ENCODE data around the gene FRMPD4.

GRCh38 chrX:12170755-12171154 lies 32.5 kb downstream of the FRMPD4 start:
- TF ChIP-seq KLF5 (IDR thresholded peaks at IDR 0.05; ENCODE audit: partially characterized antibody), result no peak
- no peak for TF ChIP-seq ZNF274 (IDR thresholded peaks at IDR 0.05; ENCODE audit: insufficient read depth, insufficient read length)
- TF ChIP-seq, protein P1, sequence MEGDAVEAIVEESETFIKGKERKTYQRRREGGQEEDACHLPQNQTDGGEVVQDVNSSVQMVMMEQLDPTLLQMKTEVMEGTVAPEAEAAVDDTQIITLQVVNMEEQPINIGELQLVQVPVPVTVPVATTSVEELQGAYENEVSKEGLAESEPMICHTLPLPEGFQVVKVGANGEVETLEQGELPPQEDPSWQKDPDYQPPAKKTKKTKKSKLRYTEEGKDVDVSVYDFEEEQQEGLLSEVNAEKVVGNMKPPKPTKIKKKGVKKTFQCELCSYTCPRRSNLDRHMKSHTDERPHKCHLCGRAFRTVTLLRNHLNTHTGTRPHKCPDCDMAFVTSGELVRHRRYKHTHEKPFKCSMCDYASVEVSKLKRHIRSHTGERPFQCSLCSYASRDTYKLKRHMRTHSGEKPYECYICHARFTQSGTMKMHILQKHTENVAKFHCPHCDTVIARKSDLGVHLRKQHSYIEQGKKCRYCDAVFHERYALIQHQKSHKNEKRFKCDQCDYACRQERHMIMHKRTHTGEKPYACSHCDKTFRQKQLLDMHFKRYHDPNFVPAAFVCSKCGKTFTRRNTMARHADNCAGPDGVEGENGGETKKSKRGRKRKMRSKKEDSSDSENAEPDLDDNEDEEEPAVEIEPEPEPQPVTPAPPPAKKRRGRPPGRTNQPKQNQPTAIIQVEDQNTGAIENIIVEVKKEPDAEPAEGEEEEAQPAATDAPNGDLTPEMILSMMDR (IDR thresholded peaks at IDR 0.05 in 2 of 3, conservative IDR thresholded peaks at IDR 0.05 in 1 of 3; ENCODE audit: control insufficient read depth in 2 of 3, extremely low read depth in 1 of 3, insufficient read depth in 1 of 3, low read depth in 3 of 3, low read length in 3 of 3), result no peak
- TF ChIP-seq RAD51 (IDR thresholded peaks at IDR 0.05), result no peak
- no peak for TF ChIP-seq MEF2B (IDR thresholded peaks at IDR 0.05; ENCODE audit: partially characterized antibody, poor library complexity, severe bottlenecking)
- no peak for TF ChIP-seq RELB (IDR thresholded peaks at IDR 0.05; ENCODE audit: low read depth)

All from GM12878 (cell line).